ENCODE data around the gene ATG5. TPM values are rescaled to one million over a fixed set of nuclear protein-coding genes. Genes with fewer than 3 reads are reported as not detected.

ATG5 gene
- total RNA-seq, 2 experiments from 2014 or later = 18.8 to 31.1 TPM

DNA sequence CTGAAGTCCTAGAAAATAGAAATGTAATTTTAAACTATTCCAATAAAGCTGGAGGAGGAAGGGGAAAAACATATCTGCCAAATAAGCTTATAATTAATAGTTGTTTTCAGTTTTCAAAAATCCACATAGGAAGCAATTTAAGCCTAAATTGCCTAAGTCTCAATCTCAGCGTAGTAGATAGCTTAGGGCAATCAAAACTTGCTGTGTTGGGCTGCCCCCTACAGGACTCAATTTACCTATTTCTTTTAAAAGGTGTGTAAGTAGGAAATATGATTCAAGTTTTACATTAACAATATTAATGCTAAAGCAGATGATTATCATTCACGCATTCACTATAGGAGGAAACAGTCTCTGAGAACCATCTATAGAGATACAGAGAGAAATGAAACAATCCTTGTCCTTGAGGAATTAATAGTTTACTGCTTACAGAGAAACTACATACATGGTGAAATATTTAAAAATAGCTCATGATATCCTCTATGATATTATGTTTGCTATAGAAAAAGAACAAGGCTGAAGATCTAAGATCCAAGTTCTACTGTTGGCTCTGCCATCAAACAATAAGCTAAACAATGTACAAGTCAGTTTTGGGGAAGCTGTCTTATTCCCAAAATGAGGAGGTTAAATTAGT, 102.1 kb downstream of the ATG5 start:
- DNase-seq (ENCODE audit: low spot score) = peak; percentile 85
- H3K4me3 ChIP-seq (ENCODE audit: low read depth, low read length, poor library complexity, severe bottlenecking) = no peak overlapping the region
- CTCF ChIA-PET (ENCODE audit: unreplicated experiment) = interaction anchor here (0.6 to 3.5 kb wide), 6 partner anchors 10 to 136 kb away, joined by 3 to 25 read pairs (median 6); no protein-coding TSS in a partner anchor
- H3K9me3 ChIP-seq (ENCODE audit: low read length) = no peaks in the 10 kb centered on the region
- POLR2A ChIA-PET = interaction anchor here (0.6 to 3.7 kb wide), 19 partner anchors 9 to 495 kb away, joined by 3 to 22 read pairs (median 4); partner anchors contain the start of gene PRDM1
- H3K27ac ChIP-seq (ENCODE audit: low read depth, low read length, poor library complexity, severe bottlenecking) = no peak overlapping the region
- no TSS peak for BruUV-seq (replicated peaks)
- no peaks in the 10 kb centered on the region for H3K9me2 ChIP-seq (ENCODE audit: insufficient read depth, low read length)
- no peak for TF ChIP-seq EZH2phosphoT487 (IDR thresholded peaks at IDR 0.05; ENCODE audit: borderline replicate concordance, low read depth, low read length)
- TF ChIP-seq, protein P1, sequence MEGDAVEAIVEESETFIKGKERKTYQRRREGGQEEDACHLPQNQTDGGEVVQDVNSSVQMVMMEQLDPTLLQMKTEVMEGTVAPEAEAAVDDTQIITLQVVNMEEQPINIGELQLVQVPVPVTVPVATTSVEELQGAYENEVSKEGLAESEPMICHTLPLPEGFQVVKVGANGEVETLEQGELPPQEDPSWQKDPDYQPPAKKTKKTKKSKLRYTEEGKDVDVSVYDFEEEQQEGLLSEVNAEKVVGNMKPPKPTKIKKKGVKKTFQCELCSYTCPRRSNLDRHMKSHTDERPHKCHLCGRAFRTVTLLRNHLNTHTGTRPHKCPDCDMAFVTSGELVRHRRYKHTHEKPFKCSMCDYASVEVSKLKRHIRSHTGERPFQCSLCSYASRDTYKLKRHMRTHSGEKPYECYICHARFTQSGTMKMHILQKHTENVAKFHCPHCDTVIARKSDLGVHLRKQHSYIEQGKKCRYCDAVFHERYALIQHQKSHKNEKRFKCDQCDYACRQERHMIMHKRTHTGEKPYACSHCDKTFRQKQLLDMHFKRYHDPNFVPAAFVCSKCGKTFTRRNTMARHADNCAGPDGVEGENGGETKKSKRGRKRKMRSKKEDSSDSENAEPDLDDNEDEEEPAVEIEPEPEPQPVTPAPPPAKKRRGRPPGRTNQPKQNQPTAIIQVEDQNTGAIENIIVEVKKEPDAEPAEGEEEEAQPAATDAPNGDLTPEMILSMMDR (conservative IDR thresholded peaks at IDR 0.05; ENCODE audit: low read length) = peak; percentile 92
- no peak overlapping the region for H3K4me2 ChIP-seq (ENCODE audit: low read length)
- no peaks in the 10 kb centered on the region for H4K20me1 ChIP-seq (ENCODE audit: insufficient read depth, low read length)
- H3K4me1 ChIP-seq (ENCODE audit: insufficient read depth, low read length, poor library complexity, severe bottlenecking) = no peaks in the 10 kb centered on the region
- intact Hi-C loops (cut with micrococcal nuclease; ENCODE audit: unreplicated experiment) = loop anchor here (1.0 to 5.0 kb wide), 7 partner anchors 56 to 736 kb away; no protein-coding TSS in a partner anchor
- H2AFZ ChIP-seq (ENCODE audit: low read length) = no peak overlapping the region
- no peaks in the 10 kb centered on the region for H3K36me3 ChIP-seq (ENCODE audit: insufficient read depth, low read length)
- 0 out of 2 replicates have a peak, but pooled peaks cover 4% of the 10 kb centered on the region for H3K79me2 ChIP-seq (ENCODE audit: insufficient read depth, low read depth, low read length)

DNA sequence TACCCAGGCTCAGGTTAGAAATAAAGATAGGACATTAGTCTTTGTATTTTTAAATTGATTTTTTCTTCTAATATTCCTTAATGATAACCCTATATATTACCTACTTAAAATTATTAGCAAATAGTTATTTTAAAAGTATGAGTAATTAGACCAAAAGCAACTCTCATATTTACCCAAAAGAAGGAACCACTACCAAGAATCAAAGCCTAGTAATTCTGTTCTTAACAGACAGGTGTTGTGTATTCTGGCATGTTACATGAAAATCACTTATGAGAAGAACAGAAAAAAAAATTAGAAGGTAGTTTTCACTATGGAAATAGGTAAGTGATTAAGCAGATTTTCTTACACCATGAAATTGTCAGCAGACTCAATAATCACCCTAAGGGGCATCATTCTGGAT, 105.1 kb downstream of the ATG5 start:
- BruUV-seq (replicated peaks) = no TSS peak
- Histone ChIP-seq H3K9me2 (ENCODE audit: insufficient read depth, low read length) (no peaks in the 10 kb centered on the region), H3K79me2 (ENCODE audit: insufficient read depth, low read depth, low read length) (0 out of 2 replicates have a peak, but pooled peaks cover 4% of the 10 kb centered on the region), H3K4me3 (ENCODE audit: low read depth, low read length, poor library complexity, severe bottlenecking) (no peak overlapping the region), H4K20me1 (ENCODE audit: insufficient read depth, low read length) (no peaks in the 10 kb centered on the region), H2AFZ (ENCODE audit: low read length) (no peak overlapping the region), H3K36me3 (ENCODE audit: insufficient read depth, low read length) (no peaks in the 10 kb centered on the region), H3K27ac (ENCODE audit: low read depth, low read length, poor library complexity, severe bottlenecking) (no peak overlapping the region), H3K4me2 (ENCODE audit: low read length) (no peak overlapping the region), H3K4me1 (ENCODE audit: insufficient read depth, low read length, poor library complexity, severe bottlenecking) (no peaks in the 10 kb centered on the region), H3K9me3 (ENCODE audit: low read length) (no peaks in the 10 kb centered on the region)
- TF ChIP-seq, protein P1 (conservative IDR thresholded peaks at IDR 0.05; ENCODE audit: low read length) = no peak
- no peak for TF ChIP-seq EZH2phosphoT487 (IDR thresholded peaks at IDR 0.05; ENCODE audit: borderline replicate concordance, low read depth, low read length)
- intact Hi-C loops (cut with micrococcal nuclease; ENCODE audit: unreplicated experiment) = loop anchor here (5.0 kb wide), 2 partner anchors 82 to 733 kb away; no protein-coding TSS in a partner anchor
- POLR2A ChIA-PET = interaction anchor here (1.0 to 1.2 kb wide), 4 partner anchors 8 to 127 kb away, joined by 3 to 7 read pairs (median 5); no protein-coding TSS in a partner anchor
- CTCF ChIA-PET (ENCODE audit: unreplicated experiment) = no interaction called here
- no peak for DNase-seq (ENCODE audit: low spot score)

DNA sequence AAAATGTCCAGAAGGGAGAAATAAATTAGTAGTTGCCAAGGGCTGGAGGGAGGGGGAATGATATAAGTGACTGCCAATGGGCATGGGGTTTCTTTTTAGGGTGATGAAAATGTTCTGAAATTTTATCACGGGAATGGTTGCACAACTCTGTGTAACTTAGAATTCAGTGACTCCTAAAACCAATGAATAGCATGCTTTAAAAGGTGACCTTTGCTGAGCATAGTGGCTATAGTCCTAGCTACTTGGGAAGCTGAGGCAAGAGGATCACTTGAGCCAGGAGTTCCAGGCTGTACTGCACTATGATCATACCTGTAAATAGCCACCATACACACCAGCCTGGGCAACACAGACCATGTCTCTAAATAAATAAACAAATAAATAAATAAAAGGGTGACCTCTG, 109.0 kb downstream of the ATG5 start:
- Histone ChIP-seq H3K4me3 (ENCODE audit: low read depth, low read length, poor library complexity, severe bottlenecking) (no peak overlapping the region), H3K9me2 (ENCODE audit: insufficient read depth, low read length) (no peaks in the 10 kb centered on the region), H3K36me3 (ENCODE audit: insufficient read depth, low read length) (no peaks in the 10 kb centered on the region), H3K27ac (ENCODE audit: low read depth, low read length, poor library complexity, severe bottlenecking) (no peak overlapping the region), H4K20me1 (ENCODE audit: insufficient read depth, low read length) (no peaks in the 10 kb centered on the region), H3K4me2 (ENCODE audit: low read length) (no peak overlapping the region), H2AFZ (ENCODE audit: low read length) (no peak overlapping the region), H3K9me3 (ENCODE audit: low read length) (no peaks in the 10 kb centered on the region), H3K4me1 (ENCODE audit: insufficient read depth, low read length, poor library complexity, severe bottlenecking) (no peaks in the 10 kb centered on the region), H3K79me2 (ENCODE audit: insufficient read depth, low read depth, low read length) (no peaks in the 10 kb centered on the region)
- intact Hi-C loops (cut with micrococcal nuclease; ENCODE audit: unreplicated experiment) = no loop called here
- ChIA-PET CTCF (ENCODE audit: unreplicated experiment) (no interaction called here), POLR2A (interaction anchor here (0.6 to 0.7 kb wide), 3 partner anchors 38 to 489 kb away, joined by 3 read pairs; no protein-coding TSS in a partner anchor)
- TF ChIP-seq, protein P1 (conservative IDR thresholded peaks at IDR 0.05; ENCODE audit: low read length) = no peak
- no peak for DNase-seq (ENCODE audit: low spot score)
- no TSS peak for BruUV-seq (replicated peaks)
